ENCODE measurements around the gene ERICH6.

Gene ERICH6

GRCh38 chr3:150613709-150614480 lies 89.8 kb downstream of the ERICH6 start:
- no peak for DNase-seq (ENCODE audit: low read depth in 2 of 2)

- no peak for DNase-seq (ENCODE audit: low read depth in 2 of 2)
Observed at GRCh38 chr3:150613034-150613433, 90.7 kb downstream of the ERICH6 start.

GRCh38 chr3:150612494-150612893 lies 91.2 kb downstream of the ERICH6 start:
- DNase-seq (ENCODE audit: low read depth in 2 of 2) = no peak

GRCh38 chr3:150611666-150612065 lies 92.1 kb downstream of the ERICH6 start:
- DNase-seq (ENCODE audit: low read depth in 2 of 2) = no peak

GRCh38 chr3:150610785-150611184 lies 92.9 kb downstream of the ERICH6 start:
- DNase-seq (ENCODE audit: low read depth in 2 of 2) = no peak

- no peak for DNase-seq (ENCODE audit: low read depth in 2 of 2)
Observed at GRCh38 chr3:150609988-150610387, 93.7 kb downstream of the ERICH6 start.

All from fibroblast of skin of left biceps (primary cell).